ENCODE results near the gene CCDC7. TPM values are rescaled to one million over a fixed set of nuclear protein-coding genes. Genes with fewer than 3 reads are reported as not detected.
"Not testable (repeated sequence)": the region's sequence is repeated elsewhere in the genome, so short reads cannot be mapped to it uniquely, and the experiment has no call there.

CCDC7 gene
- total RNA-seq, 4 donors from 2014 or later, result 17.9 to 42.2 (median 27.3) TPM

GRCh38 chr10:32773105-32773504 is 327.2 kb downstream of the CCDC7 start:
- ATAC-seq (ENCODE audit: low FRiP score) (no peak), DNase-seq (ENCODE audit: low spot score) (no peak)
- TF ChIP-seq, protein P1, sequence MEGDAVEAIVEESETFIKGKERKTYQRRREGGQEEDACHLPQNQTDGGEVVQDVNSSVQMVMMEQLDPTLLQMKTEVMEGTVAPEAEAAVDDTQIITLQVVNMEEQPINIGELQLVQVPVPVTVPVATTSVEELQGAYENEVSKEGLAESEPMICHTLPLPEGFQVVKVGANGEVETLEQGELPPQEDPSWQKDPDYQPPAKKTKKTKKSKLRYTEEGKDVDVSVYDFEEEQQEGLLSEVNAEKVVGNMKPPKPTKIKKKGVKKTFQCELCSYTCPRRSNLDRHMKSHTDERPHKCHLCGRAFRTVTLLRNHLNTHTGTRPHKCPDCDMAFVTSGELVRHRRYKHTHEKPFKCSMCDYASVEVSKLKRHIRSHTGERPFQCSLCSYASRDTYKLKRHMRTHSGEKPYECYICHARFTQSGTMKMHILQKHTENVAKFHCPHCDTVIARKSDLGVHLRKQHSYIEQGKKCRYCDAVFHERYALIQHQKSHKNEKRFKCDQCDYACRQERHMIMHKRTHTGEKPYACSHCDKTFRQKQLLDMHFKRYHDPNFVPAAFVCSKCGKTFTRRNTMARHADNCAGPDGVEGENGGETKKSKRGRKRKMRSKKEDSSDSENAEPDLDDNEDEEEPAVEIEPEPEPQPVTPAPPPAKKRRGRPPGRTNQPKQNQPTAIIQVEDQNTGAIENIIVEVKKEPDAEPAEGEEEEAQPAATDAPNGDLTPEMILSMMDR (IDR thresholded peaks at IDR 0.05), result no peak

GRCh38 chr10:32786968-32787367 is 341.0 kb downstream of the CCDC7 start:
- DNase-seq (ENCODE audit: low spot score), result no peak
- TF ChIP-seq, protein P1 (IDR thresholded peaks at IDR 0.05), result no peak

DNA sequence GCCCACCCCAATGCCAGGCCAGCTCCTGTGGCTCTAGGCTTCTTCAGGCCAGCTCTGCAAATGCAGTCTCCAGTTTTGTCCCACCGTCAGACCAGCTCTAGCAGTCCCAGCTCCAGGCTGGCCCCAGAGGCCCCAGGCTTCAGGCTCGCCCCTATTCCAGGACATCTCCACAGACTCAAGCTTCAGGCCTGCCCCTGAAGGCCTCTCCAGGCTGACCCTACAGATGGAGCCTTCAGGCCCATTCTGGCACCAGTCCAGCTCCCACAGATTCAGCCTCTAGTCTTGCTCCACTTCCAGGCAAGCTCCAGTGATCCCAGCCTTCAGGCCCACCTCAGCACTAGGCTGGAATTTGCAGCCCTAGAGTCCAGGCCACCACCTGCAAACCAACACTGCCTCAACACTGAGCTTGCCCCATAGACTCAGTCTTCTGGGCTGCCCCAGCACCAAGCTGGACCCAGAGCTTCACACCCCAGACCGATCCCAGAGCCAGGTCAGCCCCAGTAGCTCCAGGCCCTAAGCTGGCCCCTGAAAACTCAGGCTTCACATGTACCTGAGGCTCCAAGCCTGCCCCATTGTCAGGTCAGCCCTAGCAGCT is 341.8 kb downstream of the CCDC7 start:
- DNase-seq (ENCODE audit: low spot score) (no peak), ATAC-seq (ENCODE audit: low FRiP score) (no peak)
- TF ChIP-seq, protein P1 (IDR thresholded peaks at IDR 0.05), result no peak

More at GRCh38 chr10:32786968-32787367, 341.0 kb downstream of the CCDC7 start:
- no peak for ATAC-seq (ENCODE audit: low FRiP score)

DNA sequence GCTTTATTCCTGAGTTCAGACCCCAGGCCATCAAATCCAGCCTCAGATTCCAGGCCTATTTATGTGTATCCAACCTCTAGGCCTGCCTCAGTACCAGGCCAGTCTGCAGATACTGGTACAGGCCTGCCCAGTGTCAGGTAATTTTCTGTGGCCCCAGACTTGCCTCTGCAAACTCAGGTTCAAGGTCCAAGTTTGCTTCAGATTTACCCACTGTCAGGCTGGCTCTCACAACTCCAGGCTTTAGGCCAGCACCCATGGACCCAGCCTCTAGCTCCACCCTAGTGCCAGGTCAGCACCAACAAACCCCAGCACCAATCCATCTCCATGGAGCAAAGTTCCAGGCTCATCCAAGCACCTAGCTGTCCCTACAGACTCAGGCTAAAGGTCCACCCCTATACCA is 342.4 kb downstream of the CCDC7 start:
- ATAC-seq (ENCODE audit: low FRiP score), result no peak
- TF ChIP-seq, protein P1 (IDR thresholded peaks at IDR 0.05), result no peak

GRCh38 chr10:32790483-32790882 is 344.5 kb downstream of the CCDC7 start:
- DNase-seq (ENCODE audit: low spot score) (no peak), ATAC-seq (ENCODE audit: low FRiP score) (no peak)
- TF ChIP-seq, protein P1 (IDR thresholded peaks at IDR 0.05), result no peak

More for the DNA sequence above, 342.4 kb downstream of the CCDC7 start:
- no peak for DNase-seq (ENCODE audit: low spot score)

- TF ChIP-seq, protein P1 (IDR thresholded peaks at IDR 0.05), result no peak
- ATAC-seq (ENCODE audit: low FRiP score), result no peak
- DNase-seq (ENCODE audit: low spot score), result no peak
Observed at GRCh38 chr10:32793033-32793432, 347.1 kb downstream of the CCDC7 start.

- ATAC-seq (ENCODE audit: low FRiP score) (no peak), DNase-seq (ENCODE audit: low spot score) (no peak)
- TF ChIP-seq, protein P1 (IDR thresholded peaks at IDR 0.05), result no peak
Observed at GRCh38 chr10:32795598-32796183, 349.8 kb downstream of the CCDC7 start.

GRCh38 chr10:32797393-32797792 is 351.5 kb downstream of the CCDC7 start:
- not testable (repeated sequence) for ATAC-seq (ENCODE audit: low FRiP score); DNase-seq (ENCODE audit: low spot score)
